ENCODE measurements around the gene N4BP2L1. TPM values are rescaled to one million over a fixed set of nuclear protein-coding genes. Genes with fewer than 3 reads are reported as not detected.

The N4BP2L1 gene
- total RNA-seq, 4 donors from 2014 or later = 7.4 to 44.1 (median 21.5) TPM

GRCh38 chr13:32432856-32433255, 4.9 kb upstream of the N4BP2L1 start:
- Histone ChIP-seq H3K9me3 (no peaks in the 10 kb centered on the region), H3K36me3 (no peaks in the 10 kb centered on the region), H3K4me3 (no peak overlapping the region), H3K27ac (no peak overlapping the region), H3K4me1 (no peaks in the 10 kb centered on the region), H3K27me3 (no peaks in the 10 kb centered on the region)
- no peak for DNase-seq
- intact Hi-C loops (cut with DNase I; ENCODE audit: low total_unique reads) = no loop called here
- TF ChIP-seq CTCF (IDR thresholded peaks at IDR 0.05) (no peak), POLR2A (IDR thresholded peaks at IDR 0.05) (no peak)

- Histone ChIP-seq H3K9me3 (no peaks in the 10 kb centered on the region), H3K36me3 (no peaks in the 10 kb centered on the region), H3K4me1 (no peaks in the 10 kb centered on the region), H3K27ac (no peak overlapping the region), H3K27me3 (no peaks in the 10 kb centered on the region), H3K4me3 (no peak overlapping the region)
- intact Hi-C loops (cut with DNase I; ENCODE audit: low total_unique reads) = no loop called here
- DNase-seq = no peak
- TF ChIP-seq POLR2A (IDR thresholded peaks at IDR 0.05) = no peak
- no peak for TF ChIP-seq CTCF (IDR thresholded peaks at IDR 0.05)
Observed at GRCh38 chr13:32431361-32431760, 3.4 kb upstream of the N4BP2L1 start.

GRCh38 chr13:32430018-32430747, 2.3 kb upstream of the N4BP2L1 start:
- H3K4me3 ChIP-seq = no peak overlapping the region
- H3K27me3 ChIP-seq = no peaks in the 10 kb centered on the region
- no peak overlapping the region for H3K27ac ChIP-seq
- H3K36me3 ChIP-seq = no peaks in the 10 kb centered on the region
- H3K9me3 ChIP-seq = no peaks in the 10 kb centered on the region
- H3K4me1 ChIP-seq = no peaks in the 10 kb centered on the region
- intact Hi-C loops (cut with DNase I; ENCODE audit: low total_unique reads) = no loop called here
- TF ChIP-seq POLR2A (IDR thresholded peaks at IDR 0.05) (no peak), CTCF (IDR thresholded peaks at IDR 0.05) (no peak)
- no peak for DNase-seq

GRCh38 chr13:32429433-32429909, 1.5 kb upstream of the N4BP2L1 start:
- peak overlapping the region; percentile 93 to 96 for H3K27ac ChIP-seq
- H3K4me1 ChIP-seq = no peaks in the 10 kb centered on the region
- no peaks in the 10 kb centered on the region for H3K9me3 ChIP-seq
- H3K27me3 ChIP-seq = no peaks in the 10 kb centered on the region
- no peaks in the 10 kb centered on the region for H3K36me3 ChIP-seq
- TF ChIP-seq CTCF (IDR thresholded peaks at IDR 0.05) (no peak), POLR2A (IDR thresholded peaks at IDR 0.05) (no peak)
- intact Hi-C loops (cut with DNase I; ENCODE audit: low total_unique reads) = no loop called here
- no peak for DNase-seq
- H3K4me3 ChIP-seq = no peak overlapping the region

GRCh38 chr13:32428581-32429432, 877 bp upstream of the N4BP2L1 start:
- Histone ChIP-seq H3K9me3 (no peaks in the 10 kb centered on the region), H3K36me3 (no peaks in the 10 kb centered on the region), H3K4me1 (no peaks in the 10 kb centered on the region), H3K4me3 (peak overlapping the region; percentile 63 to 97), H3K27me3 (no peaks in the 10 kb centered on the region), H3K27ac (peak overlapping the region; percentile 93 to 96)
- TF ChIP-seq CTCF (IDR thresholded peaks at IDR 0.05) (no peak), POLR2A (IDR thresholded peaks at IDR 0.05) (no peak)
- no peak for DNase-seq
- intact Hi-C loops (cut with DNase I; ENCODE audit: low total_unique reads) = no loop called here

Measured in uterus (tissue), 4 donors.